ENCODE measurements around the gene PKP1.

Gene PKP1

GRCh38 chr1:201264554-201264953, 18.8 kb upstream of the PKP1 start:
- Histone ChIP-seq H3K4me1 (ENCODE audit: insufficient read depth, low read length, severe bottlenecking) (no peaks in the 10 kb centered on the region), H3K27ac (ENCODE audit: low read depth, low read length, poor library complexity, severe bottlenecking) (no peak overlapping the region), H3K4me2 (ENCODE audit: low read length) (no peak overlapping the region)

GRCh38 chr1:201265756-201266155, 17.6 kb upstream of the PKP1 start:
- Histone ChIP-seq H3K36me3 (ENCODE audit: insufficient read depth, low read length) (no peaks in the 10 kb centered on the region), H3K9me3 (ENCODE audit: low read length) (no peaks in the 10 kb centered on the region), H4K20me1 (ENCODE audit: insufficient read depth, low read length) (no peaks in the 10 kb centered on the region), H2AFZ (ENCODE audit: low read length) (no peak overlapping the region), H3K9ac (ENCODE audit: low read length) (no peak overlapping the region), H3K27ac (ENCODE audit: low read depth, low read length, poor library complexity, severe bottlenecking) (no peak overlapping the region), H3K4me2 (ENCODE audit: low read length) (no peak overlapping the region), H3F3A (ENCODE audit: insufficient read depth, low read length) (no peaks in the 10 kb centered on the region), H3K9me2 (ENCODE audit: low read depth, low read length) (no peaks in the 10 kb centered on the region), H3K4me1 (ENCODE audit: insufficient read depth, low read length, severe bottlenecking) (no peaks in the 10 kb centered on the region), H3K27me3 (ENCODE audit: insufficient read depth, low read length) (no peaks in the 10 kb centered on the region), H3K79me2 (ENCODE audit: insufficient read depth, low read length) (no peaks in the 10 kb centered on the region), H3K4me3 (ENCODE audit: low read depth, low read length, poor library complexity, severe bottlenecking) (no peak overlapping the region)
- TF ChIP-seq CTCF (IDR thresholded peaks at IDR 0.05; ENCODE audit: low read length) (no peak), EZH2 (IDR thresholded peaks at IDR 0.05; ENCODE audit: borderline replicate concordance, low read length) (no peak)

More at GRCh38 chr1:201264554-201264953, 18.8 kb upstream of the PKP1 start:
- H3K9ac ChIP-seq (ENCODE audit: low read length), result no peak overlapping the region
- H4K20me1 ChIP-seq (ENCODE audit: insufficient read depth, low read length), result no peaks in the 10 kb centered on the region
- TF ChIP-seq EZH2 (IDR thresholded peaks at IDR 0.05; ENCODE audit: borderline replicate concordance, low read length), result no peak
- TF ChIP-seq CTCF (IDR thresholded peaks at IDR 0.05; ENCODE audit: low read length), result no peak
- no peaks in the 10 kb centered on the region for H3F3A ChIP-seq (ENCODE audit: insufficient read depth, low read length)
- H2AFZ ChIP-seq (ENCODE audit: low read length), result no peak overlapping the region
- no peaks in the 10 kb centered on the region for H3K27me3 ChIP-seq (ENCODE audit: insufficient read depth, low read length)
- H3K9me3 ChIP-seq (ENCODE audit: low read length), result no peaks in the 10 kb centered on the region
- H3K36me3 ChIP-seq (ENCODE audit: insufficient read depth, low read length), result no peaks in the 10 kb centered on the region
- H3K9me2 ChIP-seq (ENCODE audit: low read depth, low read length), result no peaks in the 10 kb centered on the region
- H3K4me3 ChIP-seq (ENCODE audit: low read depth, low read length, poor library complexity, severe bottlenecking), result no peak overlapping the region
- H3K79me2 ChIP-seq (ENCODE audit: insufficient read depth, low read length), result no peaks in the 10 kb centered on the region

- Histone ChIP-seq H3K4me2 (ENCODE audit: low read length) (no peak overlapping the region), H3K4me3 (ENCODE audit: low read depth, low read length, poor library complexity, severe bottlenecking) (no peak overlapping the region), H3K27me3 (ENCODE audit: insufficient read depth, low read length) (no peaks in the 10 kb centered on the region), H3K9me3 (ENCODE audit: low read length) (no peaks in the 10 kb centered on the region), H3K4me1 (ENCODE audit: insufficient read depth, low read length, severe bottlenecking) (no peaks in the 10 kb centered on the region), H3K79me2 (ENCODE audit: insufficient read depth, low read length) (no peaks in the 10 kb centered on the region), H2AFZ (ENCODE audit: low read length) (no peak overlapping the region), H3K9ac (ENCODE audit: low read length) (no peak overlapping the region), H4K20me1 (ENCODE audit: insufficient read depth, low read length) (no peaks in the 10 kb centered on the region), H3K9me2 (ENCODE audit: low read depth, low read length) (no peaks in the 10 kb centered on the region), H3K27ac (ENCODE audit: low read depth, low read length, poor library complexity, severe bottlenecking) (no peak overlapping the region), H3K36me3 (ENCODE audit: insufficient read depth, low read length) (no peaks in the 10 kb centered on the region), H3F3A (ENCODE audit: insufficient read depth, low read length) (no peaks in the 10 kb centered on the region)
- TF ChIP-seq CTCF (IDR thresholded peaks at IDR 0.05; ENCODE audit: low read length), result no peak
- TF ChIP-seq EZH2 (IDR thresholded peaks at IDR 0.05; ENCODE audit: borderline replicate concordance, low read length), result no peak
Measured at GRCh38 chr1:201266276-201266675, 17.0 kb upstream of the PKP1 start.
